Thyroid gland (tissue), 4 donors: ENCODE data around the gene SPARCL1.

Experiments used
- POLR2A ChIP-seq, 2 donors: fragments of 450-650 bp; IDR thresholded peaks; one replicate each; pipeline ENCODE4 v1.6.1; 2017; ENCODE audit warnings: antibody characterized with exemption in 2 of 2, mild to moderate bottlenecking in 2 of 2, moderate library complexity in 1 of 2
- TF ChIP-seq, protein P1 (sequence below), 6 experiments: fragments of 200-600 bp in 3 of 6; fragments of 450-650 bp in 3 of 6; sonication (generic) in 3 of 6; IDR thresholded peaks; one replicate each; pipeline ENCODE4 v1.5.1; 2016 to 2019; ENCODE audit warnings: antibody characterized with exemption in 6 of 6, mild to moderate bottlenecking in 2 of 6, inconsistent platforms in 1 of 6, moderate library complexity in 1 of 6

DNA sequence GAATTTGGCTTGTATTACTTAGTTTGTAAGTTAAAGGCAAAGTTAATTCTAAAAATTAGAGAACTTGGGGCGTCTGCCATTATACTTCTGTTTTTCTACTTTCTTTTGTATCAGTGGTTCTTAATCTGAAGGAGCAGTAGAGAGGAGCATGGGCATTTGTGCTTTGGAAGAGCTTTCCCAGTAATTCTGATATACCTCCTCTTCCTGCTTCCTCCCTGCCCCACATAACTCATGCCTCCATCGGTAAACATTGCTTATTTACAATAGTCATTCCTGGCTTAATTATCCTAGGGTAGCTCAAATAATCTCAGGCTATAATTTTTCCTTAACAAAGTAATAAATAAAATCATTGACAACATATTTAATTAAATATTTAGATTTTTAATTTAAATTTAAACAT is 37.1 kb upstream of the SPARCL1 start:
- TF ChIP-seq, protein P1, sequence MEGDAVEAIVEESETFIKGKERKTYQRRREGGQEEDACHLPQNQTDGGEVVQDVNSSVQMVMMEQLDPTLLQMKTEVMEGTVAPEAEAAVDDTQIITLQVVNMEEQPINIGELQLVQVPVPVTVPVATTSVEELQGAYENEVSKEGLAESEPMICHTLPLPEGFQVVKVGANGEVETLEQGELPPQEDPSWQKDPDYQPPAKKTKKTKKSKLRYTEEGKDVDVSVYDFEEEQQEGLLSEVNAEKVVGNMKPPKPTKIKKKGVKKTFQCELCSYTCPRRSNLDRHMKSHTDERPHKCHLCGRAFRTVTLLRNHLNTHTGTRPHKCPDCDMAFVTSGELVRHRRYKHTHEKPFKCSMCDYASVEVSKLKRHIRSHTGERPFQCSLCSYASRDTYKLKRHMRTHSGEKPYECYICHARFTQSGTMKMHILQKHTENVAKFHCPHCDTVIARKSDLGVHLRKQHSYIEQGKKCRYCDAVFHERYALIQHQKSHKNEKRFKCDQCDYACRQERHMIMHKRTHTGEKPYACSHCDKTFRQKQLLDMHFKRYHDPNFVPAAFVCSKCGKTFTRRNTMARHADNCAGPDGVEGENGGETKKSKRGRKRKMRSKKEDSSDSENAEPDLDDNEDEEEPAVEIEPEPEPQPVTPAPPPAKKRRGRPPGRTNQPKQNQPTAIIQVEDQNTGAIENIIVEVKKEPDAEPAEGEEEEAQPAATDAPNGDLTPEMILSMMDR (IDR thresholded peaks at IDR 0.05): no peak
- TF ChIP-seq POLR2A (IDR thresholded peaks at IDR 0.05): no peak
